HG03354 (cell line): ENCODE measurements around the gene MOB2.

Source experiments
- ATAC-seq: cut with Tn5 transposase; IDR thresholded peaks from one replicate; pipeline ENCODE4 v1.9.1; 2021; ENCODE audit warnings: mild to moderate bottlenecking; ENCODE audit not compliant: unreplicated experiment, poor library complexity, severe bottlenecking

The MOB2 gene

DNA sequence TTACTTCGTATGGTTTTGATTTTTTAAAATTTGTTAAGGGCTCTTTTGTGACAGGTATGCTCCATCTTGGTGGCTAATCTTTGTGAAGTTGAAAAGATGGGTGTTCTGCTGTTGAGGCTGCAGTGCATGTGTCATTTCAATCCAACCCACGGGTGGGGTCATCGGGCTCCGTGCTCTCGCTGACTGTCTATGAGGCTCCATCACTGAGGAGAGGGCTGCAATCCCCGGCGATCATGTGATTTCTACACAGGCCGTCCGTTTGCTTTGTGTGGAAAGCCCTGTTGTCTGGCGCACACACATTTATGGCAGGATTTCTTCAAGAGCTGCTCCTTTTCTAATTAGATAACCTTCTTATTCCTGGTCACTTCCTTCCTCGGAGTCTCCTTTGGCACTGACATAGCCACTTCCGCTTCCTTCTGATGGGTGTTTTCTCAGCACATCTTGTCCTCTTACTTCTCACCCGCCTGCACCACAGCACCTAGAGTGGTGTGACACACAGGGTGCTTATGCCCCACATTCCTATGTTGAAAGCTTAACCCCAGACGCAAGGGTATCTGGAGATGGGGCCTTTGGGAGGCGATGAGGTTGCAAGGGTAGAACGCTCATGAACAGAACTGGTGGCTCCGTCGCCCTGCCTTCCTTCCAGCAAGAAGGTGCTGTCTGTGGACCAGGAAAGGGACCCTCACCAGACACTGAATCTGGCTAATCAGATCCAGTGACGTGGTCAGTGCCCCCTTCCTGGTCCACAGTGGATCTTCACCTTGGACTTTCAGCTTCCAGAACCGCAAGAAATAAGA lies 9.4 kb downstream of the MOB2 start:
- ATAC-seq = no peak

DNA sequence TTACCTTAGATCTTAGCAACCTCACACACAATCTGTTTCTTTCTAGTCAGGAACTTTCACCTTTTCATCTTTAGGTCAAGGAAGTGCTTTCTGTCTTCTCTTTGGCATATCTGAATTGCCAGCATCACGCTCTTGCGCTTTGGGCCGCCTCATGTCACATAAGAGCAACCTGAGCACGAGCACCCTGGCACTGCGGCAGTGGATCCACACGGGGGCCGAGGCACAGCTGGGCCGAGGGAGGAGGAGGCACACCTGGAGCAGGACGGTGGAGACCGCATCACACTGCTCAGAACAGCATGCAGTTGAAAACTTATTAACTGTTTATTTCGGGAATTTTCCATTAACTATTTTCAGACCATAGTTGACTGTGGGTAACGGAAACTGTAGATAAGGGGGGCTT lies 10.7 kb downstream of the MOB2 start:
- no peak for ATAC-seq

GRCh38 chr11:1473786-1474185 lies 12.8 kb downstream of the MOB2 start:
- no peak for ATAC-seq

GRCh38 chr11:1473011-1473628 lies 13.5 kb downstream of the MOB2 start:
- ATAC-seq = no peak

- ATAC-seq = no peak
Observed at GRCh38 chr11:1472180-1473005, 14.2 kb downstream of the MOB2 start.

DNA sequence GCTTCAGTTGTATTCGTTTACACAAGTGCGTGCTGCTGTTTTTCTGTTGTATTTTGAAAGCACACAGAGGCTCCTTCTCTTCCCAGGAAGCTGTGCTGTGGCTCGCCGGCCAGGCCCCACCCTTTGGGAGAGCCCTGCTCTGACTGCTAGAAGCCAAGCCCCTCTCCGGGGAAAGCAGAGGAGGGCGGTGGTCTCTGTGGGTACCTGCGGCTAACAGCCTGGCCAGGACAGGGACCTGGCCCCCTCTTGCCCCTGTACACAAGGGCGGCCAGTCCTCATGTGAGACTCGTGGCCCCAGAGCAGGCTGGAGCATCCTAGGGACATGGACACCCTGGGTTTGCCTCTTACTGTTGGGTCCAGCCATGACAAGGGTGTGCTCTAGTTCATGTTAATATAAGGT lies 14.8 kb downstream of the MOB2 start:
- ATAC-seq = no peak

DNA sequence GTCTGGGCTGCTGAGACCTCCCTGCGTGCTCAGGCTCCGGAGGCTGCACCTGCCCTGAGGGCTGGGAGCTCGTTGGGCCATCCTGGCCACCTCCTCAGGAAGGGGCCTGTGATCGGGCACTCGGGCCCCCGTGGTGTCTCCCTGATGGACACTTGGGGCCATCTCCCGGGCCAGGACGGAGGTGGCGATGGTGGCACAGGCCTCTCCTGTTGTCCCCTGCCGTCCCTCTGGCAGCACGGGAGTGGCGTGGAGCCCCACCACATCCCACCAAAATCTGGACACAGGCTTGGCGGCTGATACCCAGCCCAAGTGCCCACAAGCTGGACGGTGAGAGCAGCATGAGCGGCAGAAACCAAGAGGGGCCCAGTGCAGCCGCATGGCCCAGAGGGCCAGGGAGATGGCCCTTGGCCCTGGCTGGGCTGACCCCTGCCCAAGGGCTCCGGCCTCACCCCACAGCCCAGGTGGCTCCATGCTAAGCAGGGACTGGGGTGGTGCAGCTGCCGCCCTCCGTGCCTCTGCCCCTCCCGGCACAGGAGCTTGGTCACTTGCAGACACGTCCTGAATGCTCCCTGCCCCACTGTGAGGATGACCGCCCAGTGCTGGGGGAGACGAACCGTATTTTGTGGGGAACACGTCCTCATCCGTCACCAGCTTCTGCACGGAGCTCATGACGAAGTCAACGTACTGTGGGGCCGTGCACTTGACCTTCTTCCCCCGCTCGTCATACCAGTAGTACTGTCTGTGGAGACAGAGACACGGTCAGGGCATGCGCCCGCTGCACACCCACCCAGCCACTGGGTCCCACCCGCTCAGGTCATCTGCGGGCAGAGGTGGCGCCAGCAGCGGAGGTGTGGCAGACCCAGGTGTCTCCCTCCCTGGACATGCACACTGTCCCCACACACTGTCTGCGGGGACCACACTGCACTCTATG lies 15.6 kb downstream of the MOB2 start:
- no peak for ATAC-seq

DNA sequence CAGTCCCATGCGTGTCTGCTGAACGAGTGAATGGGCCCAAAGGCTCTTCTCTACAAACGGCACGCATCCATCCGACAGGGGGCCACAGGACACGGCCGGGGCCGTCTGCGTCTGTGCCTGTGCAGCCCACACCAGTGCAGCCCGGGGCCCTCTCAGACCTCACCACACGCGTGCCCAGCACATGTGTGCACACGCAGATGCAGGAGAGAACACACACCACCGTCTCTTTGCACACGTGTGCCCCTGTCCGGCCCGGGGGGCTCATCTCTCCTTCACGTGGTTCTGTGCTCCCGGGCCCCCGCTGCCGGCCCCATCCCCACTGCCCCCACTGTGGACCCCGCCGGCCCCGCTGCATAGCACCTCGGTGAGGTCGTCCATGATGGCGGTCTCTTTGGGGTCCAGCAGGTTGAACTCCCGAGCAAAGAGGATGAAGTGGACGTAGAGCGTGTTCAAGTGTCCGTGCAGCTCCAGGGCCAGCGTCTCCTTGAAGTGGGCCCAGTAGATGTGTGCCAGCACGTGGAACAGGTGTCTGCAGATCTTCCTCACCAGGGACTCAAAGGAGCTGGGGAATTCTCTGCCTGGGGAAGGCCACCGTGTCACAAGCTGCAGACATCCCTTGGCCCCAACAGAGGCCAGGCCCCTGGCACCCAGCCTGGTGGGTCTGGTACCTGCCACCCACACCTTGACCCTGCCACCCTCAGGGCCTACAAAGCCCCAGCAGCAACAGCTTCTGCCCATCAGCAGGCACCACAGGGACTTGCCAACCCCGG lies 16.5 kb downstream of the MOB2 start:
- ATAC-seq = no peak

GRCh38 chr11:1469287-1469910 lies 17.2 kb downstream of the MOB2 start:
- no peak for ATAC-seq

- no peak for ATAC-seq
Observed at GRCh38 chr11:1468473-1469066, 18.0 kb downstream of the MOB2 start.

DNA sequence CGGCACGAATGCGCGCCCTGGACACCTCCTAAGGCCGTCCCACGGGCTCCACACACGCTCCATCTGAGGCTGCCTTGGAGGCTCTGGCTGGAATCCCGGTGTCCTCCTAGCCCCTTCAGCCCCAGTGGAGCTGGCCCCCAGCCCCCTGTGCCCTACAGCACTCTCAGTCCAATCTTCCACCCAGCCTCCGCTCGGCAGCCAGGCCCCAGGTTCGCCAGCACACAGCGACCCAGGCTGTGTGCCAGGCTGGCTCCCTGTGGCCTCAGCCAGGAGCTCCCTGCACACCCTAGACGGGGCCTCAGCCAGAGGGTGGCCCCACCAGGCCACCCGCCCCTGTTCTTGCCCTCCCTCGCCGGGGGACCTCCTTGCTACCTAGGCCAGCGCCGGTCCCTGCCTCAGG lies 18.6 kb downstream of the MOB2 start:
- ATAC-seq = no peak

DNA sequence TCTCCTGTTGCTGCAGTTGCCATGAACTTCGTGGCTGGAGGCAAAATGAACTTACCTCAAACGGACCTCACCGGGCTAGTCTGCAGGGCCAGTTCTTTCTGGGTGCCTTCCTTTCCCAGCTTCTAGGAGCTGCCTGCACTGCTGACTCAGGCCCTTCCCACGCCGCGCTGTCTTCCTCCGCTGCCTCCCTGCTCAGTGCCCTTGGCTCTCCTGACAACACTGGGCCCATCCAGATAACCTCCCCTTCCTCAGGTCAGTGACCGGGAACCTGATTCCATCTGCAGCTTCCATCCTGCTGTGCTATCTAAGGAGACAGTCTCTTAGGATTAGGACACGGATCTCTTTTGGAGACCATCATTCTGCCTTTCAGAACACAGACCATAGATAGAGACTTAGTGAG lies 19.3 kb downstream of the MOB2 start:
- no peak for ATAC-seq

GRCh38 chr11:1466784-1467183 lies 19.8 kb downstream of the MOB2 start:
- ATAC-seq = no peak

- ATAC-seq = no peak
Observed at GRCh38 chr11:1463056-1463455, 23.5 kb downstream of the MOB2 start.

- ATAC-seq = no peak
Observed at GRCh38 chr11:1462698-1462975, 23.9 kb downstream of the MOB2 start.

DNA sequence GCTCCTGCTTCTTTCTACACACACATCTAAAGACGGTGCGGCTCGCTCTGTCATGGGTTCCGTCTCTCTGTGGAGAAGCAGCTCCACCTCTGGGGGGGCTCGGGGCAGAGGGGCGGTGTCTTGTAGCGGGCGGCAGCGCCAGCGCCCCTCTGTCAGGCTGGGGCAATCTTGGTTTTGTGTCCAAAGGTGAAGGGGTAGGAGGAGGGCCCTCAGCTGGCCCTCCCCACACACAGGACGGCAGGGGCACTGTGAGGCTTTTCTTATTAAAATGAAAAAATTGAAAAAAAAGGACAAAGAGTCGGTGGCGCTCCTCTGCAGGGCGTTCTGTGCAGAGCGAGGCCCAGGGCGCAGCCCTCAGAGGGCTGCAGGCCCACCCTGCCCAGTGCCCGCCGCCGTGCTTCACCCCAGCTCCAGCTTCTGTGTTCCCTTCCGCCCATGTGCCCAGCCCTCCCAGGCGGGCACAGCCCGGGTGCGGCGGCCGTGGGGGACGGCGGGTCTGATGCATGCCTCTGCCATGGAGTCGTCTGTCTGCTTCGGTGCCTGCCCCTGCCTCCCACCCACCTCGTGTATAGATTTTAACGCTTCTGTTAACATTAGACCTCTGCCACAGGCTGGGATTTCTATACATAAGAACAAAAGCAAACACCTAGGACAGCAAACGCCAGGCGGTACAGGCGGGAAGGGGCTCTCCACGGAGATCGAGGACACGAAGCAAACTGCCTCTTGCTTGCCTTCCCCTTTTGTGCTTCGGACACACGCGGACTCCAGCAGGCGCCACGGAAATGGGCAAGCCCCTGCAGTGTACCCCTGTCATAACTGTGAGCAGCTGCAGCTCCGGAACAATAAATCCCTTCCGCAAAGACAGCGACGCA lies 24.5 kb downstream of the MOB2 start:
- no peak for ATAC-seq

- no peak for ATAC-seq
Observed at GRCh38 chr11:1460986-1461825, 25.4 kb downstream of the MOB2 start.
